GM19455 (cell line): ENCODE measurements around the gene BANP.

Source experiments
- ATAC-seq: cut with Tn5 transposase; IDR thresholded peaks from one replicate; pipeline ENCODE4 v1.9.1; 2021; ENCODE audit not compliant: unreplicated experiment

Gene BANP

DNA sequence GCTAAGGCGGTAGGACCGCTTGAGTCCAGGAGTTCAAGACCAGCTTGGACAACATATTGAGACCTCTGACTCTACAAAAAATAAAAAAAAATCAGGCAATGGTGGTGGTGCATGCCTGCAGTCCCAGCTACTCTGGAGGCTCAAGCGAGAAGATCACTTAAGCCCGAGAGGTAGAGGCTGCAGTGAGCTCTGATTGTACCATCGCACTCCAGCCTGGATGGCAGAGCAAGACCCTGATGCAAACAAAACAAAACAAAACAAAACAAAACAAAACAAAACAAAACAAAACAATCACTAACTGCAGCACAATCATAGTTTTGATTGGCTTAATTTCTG is 2.5 kb upstream of the BANP start:
- no peak for ATAC-seq

DNA sequence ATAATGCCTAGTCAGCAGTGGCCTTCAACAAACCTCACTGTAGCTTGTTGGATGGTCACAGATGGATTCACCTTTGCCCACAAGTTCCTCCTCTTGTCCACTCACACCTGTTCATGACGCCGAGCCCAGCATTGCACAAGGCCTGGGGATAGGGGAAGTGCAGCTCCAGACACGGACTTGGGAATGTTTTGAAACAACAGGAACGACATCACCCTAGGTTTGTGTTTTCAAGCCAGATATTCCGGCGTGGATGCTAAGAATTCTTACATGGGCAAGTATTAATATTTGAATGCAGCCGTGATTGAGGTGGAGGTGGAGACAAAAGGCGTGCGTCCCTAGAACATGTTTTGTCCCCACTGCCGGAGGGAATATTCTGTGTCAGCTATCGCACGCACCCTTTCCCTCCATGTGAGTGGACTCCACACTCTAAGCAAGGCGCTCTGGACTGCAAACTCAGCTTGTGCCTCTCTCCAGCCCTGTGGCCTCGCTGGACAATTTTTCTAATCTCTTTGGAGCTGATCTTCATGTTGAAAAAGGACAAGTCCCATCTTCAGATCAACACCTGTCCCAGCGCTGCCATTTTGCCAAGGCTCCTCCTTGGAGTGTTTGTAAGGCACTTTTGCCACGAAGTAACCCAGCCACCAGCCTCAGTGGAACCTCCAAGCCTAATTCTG is 2.0 kb upstream of the BANP start:
- ATAC-seq = no peak

DNA sequence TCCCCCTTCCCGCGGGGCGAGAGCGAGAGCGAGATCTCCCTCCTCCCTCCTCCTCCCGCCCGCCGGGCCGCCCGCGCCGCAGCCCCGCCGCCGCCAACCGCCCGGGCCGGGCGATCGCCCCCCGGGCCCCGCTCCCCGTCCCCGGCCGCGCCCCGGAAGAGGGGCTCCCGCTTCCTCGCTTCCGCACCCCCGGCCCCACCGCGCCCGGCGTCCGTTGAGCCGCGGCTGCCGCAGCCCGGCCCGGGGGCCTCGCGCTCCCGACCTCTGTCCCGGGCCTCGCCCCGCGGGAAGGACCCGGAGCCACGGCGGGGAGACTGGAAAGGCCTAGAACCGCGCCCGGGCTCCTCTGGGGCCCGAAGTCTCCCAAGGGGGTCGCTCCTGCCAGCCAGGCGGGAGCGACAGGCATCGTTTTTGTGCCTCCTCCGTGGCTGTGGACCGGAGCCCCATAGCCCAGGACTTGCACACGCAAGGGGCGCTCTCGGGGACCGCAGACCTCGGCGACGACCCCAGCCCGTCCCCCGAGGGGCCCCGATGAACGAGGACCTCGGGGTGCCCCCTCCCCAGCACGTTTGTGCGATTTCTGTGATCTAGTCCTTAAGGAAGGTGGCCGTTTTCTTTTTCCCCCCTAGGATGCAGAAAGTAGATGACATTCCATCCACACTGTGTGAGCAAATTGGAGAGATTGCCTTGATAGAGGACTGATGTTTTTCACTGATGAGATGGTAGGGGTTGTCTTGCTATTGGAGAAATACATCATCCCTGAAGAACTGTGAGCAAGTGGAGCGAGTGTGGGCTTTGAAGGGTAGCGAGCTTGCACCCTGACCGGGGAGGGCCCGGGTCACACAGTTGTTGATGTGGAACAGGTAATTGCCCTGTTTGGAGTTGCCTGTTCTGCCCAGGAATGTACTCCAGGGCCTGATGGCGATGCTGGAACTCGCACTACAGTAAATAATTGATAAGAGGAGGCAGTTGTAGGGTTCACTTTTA is 611 bp downstream of the BANP start:
- ATAC-seq = peak; percentile 10

- no peak for ATAC-seq
These were observed 1.5 kb downstream of the BANP start for GRCh38 chr16:87952751-87953150.

DNA sequence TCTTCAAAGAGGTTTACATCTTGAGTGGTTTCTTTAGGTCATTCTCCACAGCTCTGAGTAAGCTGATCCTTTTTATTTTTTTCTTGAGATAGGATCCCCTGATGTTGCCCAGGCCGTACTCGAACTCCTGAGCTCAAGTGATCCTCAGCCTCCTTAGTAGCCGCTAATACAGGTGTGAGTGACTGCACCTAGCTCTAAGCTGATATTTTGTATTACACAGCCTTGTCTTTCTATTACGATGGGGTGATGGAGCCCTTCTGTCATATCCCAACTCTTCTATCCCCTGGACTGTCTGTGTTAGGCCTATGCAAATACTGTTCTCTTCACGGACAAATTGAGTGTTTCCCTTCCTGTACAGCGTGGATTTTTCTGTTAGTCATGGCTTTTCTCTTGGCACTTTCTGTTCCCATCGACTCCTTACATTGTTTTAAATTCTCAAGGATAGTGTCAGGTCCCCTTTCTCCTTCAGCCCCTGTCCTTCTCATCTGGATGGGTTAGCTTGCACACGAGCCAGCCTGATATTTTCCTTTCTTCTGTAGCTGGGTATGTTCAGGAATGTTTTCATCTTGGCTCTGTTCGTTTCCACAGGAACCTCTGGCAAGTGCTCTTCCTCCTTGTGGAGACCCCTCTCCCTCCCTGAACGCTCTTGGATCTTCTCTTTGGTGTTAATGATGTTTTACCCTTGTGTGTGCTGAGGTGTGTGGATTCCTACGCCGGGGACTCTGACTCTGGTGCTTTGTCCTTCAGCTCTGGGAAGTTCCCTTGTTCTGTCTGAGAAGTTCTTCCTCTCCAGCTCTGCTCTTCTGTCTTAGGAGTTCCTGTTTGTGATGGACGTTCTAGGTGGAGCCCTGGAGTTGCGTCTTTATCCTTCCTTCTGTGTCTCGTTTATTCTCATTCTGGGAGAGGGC is 2.3 kb downstream of the BANP start:
- ATAC-seq = no peak

- no peak for ATAC-seq
These were observed 3.1 kb downstream of the BANP start for GRCh38 chr16:87954361-87954760.

DNA sequence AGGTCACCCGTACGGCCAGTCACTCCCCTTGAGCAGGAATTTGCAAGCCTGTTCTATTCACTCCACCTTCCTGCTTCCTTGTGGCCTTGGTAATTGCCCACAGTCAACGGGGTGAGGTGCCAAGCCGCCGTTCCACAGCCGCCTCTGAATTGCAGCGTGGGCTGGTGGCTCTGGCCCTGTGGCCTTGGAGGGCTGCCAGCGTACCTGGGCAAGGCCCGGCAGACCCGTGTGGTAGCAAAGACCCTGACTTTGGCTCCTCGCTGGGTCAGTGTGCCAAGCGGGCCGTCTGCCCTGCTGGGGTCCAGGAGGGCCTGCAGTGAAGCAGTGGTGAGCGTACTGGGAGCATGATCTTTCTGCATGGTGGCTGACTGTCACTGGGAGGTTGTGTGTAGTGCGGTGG is 3.6 kb downstream of the BANP start:
- ATAC-seq = no peak

GRCh38 chr16:87955302-87956097 is 4.3 kb downstream of the BANP start:
- no peak for ATAC-seq

DNA sequence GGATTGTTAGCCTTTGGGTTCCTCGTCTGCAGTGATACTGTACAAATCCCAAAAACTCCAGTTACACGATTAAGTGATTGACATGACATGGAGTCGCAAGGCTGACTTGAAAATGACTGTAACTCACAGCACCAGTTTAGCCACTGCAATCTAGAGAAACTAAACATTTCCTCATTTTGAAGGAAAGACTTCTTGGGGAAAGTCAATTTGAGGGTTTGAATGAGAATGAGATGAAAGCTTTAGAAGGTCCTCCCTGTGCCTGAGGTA is 4.8 kb downstream of the BANP start:
- no peak for ATAC-seq

DNA sequence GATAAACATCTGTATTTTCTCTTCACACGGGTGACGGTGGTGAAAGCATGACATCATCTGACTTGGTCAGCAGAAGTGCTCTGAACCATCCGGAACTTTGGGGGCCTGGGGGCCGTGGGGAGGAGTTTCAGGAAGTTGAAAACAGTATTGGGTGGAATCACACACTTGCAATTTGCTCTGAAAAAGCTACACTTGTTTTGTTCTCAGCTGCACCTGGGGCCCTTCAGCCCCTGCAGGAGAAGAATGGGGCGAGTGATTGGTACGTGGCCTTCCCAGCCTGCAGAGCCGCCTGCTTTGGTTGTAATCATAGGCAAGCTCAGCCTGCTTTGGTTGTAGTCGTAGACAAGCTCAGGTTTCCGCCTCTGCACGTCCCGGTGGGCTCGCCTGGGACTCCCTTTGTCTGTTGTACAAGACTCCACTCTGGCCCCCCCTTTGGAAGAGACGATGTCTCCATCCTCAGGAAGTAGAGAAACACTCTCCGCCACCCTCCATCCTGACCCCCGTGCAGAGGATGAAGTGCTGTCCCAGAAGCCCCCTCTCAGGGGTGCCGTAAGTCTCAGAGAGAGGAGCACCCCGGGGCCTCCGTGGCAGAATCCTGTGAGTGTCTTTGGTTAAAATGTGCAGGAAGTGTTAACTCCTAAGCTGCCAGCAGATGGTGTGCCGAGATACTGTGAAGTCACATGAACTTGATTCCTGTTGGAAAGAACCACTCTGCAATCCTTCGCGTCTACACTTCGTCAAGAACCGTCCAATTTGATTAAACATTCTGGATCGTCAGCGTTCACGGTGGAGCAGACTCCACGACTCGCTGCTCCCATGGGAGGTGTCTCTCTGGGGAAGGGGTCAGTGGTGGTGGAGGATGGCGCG is 5.4 kb downstream of the BANP start:
- no peak for ATAC-seq

DNA sequence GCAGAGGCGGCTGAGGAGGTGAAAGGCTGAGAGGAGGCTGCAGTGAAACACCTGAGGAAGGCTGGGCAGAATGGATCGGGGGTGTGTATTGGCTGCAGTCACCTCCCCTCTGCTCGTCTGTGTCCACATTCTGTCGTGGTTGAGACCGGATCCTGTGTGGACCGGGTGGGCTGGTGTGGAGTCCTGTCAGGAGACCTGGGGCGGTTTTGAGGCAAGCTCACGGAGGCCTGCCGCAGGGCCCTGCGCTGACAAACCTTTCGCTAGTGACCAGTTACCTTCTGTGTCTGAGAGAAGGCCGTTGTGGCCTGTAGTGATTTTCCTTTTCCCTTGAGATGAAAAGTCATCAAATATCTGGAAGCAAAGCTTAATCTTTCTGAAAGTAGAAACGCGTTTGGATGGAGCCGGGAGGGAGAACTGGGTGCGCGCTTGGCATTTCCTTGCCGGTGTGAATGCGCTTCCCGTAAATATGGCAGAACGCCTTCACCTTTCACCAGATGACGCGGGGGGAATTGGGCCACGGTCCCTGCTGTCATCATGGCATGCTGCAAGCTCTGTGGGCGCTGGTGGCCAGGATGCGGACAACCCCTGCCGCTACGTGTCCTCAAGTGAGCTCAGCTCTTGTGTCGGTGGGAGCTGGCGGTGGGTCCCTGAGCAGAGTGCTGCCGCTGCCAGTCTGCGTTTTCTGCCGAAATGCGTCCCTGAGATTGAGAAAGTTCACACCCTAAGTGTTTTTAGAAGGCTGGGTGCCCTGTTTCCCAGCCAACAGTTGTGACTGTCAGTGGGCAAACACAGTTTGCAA is 6.3 kb downstream of the BANP start:
- ATAC-seq = no peak

- no peak for ATAC-seq
These were observed 7.4 kb downstream of the BANP start for GRCh38 chr16:87958632-87959031.

- ATAC-seq = no peak
These were observed 8.3 kb downstream of the BANP start for GRCh38 chr16:87959391-87959990.

GRCh38 chr16:87960296-87960695 is 9.1 kb downstream of the BANP start:
- ATAC-seq = no peak

- no peak for ATAC-seq
These were observed 9.6 kb downstream of the BANP start for GRCh38 chr16:87960852-87961251.

DNA sequence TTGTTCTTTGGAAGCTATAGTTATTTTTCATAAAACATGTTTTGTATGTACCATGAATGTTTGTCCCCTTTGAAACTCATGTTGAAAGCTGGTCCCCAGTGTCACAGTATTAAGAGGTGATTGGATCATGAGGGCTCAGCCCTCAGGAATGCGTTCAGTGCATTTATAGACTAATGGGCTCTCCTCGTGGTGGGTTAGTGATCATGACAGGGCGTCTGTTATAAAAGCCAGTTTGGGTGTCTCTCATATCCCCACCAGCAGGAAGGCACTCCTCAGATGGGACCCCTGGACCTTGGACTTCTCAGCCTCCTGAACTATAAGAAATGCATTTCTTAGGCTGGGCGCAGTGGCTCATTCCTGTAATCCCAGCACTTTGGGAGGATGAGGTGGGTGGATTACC is 10.4 kb downstream of the BANP start:
- ATAC-seq = no peak

GRCh38 chr16:87963400-87963799 is 12.2 kb downstream of the BANP start:
- ATAC-seq = no peak

DNA sequence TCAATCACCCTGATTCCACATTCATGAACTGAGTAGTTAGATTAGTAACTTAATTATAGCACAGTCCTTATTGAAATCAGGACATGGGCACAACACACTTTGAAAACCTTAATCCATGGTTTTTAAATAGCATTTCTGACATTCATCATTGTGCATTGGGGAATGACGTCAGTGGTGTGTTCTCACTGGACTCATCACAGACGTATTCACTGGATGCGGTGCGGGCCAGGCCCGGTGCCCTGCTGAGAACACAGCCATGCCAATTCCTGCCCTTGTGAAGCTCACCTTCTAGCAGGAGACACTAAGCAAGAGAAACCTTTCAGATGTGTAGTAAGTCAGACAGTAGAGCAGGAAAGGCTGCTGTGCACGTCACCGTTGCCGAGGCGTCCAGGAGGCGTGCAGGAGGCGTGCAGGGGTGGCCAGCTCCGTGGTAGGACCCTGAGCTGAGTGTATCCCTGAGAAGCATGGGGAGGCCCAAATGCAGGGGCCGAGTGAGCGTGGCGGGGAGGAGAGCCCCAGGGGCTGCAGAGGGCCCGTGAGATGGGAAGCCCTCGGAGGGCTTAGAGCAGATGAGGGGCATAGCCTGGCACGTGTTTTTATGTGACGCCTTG is 12.9 kb downstream of the BANP start:
- no peak for ATAC-seq
